HG02840 (cell line): ENCODE measurements around the gene CELF4.

ENCODE experiments used
- ATAC-seq: cut with Tn5 transposase; IDR thresholded peaks from one replicate; pipeline ENCODE4 v1.9.1; 2021; ENCODE audit warnings: mild to moderate bottlenecking, moderate library complexity, moderate number of reproducible peaks; ENCODE audit not compliant: unreplicated experiment, low FRiP score

CELF4 gene

DNA sequence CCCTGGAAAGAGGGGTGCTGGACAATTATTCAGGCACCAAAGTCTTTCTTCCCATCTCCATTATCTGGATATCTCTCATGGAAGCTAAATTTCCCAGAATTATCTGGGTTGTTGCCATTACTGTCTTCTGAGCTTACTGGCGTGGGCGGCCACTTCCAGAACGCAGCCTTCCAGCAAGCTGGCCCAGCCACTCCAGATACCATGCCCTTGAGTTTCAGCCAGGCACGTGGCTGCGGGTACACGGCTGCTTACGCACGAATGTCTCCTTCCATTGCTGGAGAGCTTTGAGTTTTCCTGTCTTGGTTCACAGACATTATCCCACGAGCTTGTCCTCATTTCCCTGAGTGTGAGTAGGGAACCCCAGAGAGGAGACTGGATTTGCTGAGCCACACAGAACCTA, 32.7 kb downstream of the CELF4 start:
- ATAC-seq = no peak

GRCh38 chr18:37529863-37530262, 35.7 kb downstream of the CELF4 start:
- ATAC-seq = no peak

DNA sequence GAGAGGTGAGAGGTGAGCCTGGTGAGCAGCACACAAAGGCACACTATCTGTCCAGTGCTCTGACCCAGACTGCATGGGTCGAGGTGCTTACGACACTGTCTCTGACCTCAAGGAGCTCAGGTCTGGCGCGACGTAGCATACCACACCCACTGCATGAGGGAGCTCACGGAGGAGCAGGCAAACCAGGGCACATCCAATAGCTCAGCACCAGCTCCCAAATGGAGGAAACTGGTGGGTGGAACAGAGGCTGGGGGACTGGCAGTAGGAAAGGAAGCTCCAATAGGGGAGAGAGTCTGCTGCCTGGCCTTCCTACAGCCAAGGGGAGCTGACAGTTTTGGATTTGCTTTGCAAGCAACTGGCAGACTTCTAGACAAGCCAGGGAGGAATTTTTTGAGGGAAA, 36.3 kb downstream of the CELF4 start:
- no peak for ATAC-seq

DNA sequence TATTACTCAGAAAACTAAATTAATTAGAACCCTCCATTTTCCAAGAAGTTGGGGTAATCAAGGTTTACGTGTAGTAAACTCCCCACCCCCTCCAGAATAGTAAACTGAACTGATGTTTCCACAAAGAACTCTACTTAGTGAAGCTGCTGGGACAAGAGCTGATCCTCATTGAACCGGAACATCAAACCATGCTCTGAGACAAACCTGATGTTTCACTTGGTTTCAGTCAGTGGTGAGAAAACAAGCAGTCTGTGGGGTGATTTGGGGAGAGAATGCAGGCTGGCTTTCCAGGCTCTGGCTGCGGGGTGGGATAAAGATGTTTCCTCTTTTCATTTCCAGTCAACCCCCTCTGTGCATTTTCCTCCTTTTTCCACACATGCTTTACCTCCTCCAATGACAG, 38.2 kb downstream of the CELF4 start:
- no peak for ATAC-seq

DNA sequence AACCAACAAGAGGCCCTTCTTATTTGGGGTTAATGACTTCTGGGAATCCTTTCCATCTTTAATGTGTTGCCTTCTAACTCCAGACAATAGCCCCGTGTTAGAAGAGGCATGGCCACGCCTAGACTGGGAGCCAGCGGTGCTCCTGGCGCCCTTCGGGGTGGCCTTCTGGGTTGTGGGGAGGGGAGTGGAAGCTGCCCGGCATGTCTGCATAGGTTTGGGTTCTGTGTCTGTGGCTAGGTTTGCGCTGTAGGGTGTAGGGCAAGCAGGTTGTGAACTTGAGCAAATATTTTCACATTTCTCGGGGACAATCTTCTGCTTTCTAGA, 40.4 kb downstream of the CELF4 start:
- no peak for ATAC-seq

DNA sequence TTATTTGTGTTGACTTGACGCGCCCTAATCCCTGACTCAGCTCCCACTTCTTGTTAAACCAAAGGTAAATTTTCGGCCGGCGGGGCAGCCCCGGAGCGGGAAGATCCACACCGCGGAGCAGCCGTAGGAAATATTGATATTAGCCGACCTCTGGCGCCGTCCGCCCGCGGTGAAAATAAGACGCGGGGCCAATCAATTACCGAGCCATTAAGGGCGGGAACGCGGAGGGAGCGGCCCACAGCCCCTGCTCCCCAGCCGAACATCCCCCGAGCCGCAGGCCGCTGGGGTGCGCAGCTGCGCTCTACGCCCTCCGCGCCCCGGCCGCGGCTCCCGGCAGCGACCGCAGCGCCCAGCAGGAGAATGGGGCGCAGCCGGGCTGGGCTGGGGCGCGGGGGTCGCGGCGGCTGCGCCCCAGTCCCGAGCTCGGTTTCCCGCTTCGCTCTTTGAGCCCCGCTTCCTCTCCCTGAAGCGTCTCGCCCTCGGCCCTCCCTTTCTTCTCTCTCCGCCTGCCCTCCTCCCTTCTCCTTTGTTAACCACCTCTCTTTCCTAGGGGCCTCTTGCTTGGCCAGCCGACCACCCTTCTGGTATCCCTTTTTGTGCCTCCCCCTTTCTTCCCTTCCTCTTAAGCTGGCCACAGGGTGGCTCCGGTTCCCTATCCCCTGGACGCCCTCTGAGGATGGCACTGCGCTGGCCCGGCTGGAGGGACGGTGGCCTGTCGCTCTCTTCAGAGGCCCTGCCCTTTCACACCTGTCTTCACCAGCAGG, 40.9 kb downstream of the CELF4 start:
- no peak for ATAC-seq

DNA sequence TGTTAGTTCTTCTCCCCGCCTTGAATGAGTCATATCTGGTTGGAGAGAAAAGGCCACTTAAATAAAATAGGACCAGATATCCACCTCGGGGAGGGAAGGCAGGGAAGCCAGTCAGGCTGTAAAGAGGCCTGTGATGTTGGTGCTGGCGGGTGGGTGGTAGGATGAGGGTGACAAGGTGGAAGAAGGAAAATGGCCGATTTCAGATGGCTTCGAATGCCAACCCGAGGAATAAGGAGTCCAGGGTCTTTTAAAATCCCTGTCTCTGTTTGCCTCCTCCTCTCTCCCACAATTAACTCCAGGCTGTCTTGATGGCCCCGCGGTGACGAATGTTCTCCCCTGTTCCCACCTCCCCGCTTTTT, 41.5 kb downstream of the CELF4 start:
- ATAC-seq = no peak

- no peak for ATAC-seq
Observed at GRCh38 chr18:37521510-37522465, 43.8 kb downstream of the CELF4 start.

DNA sequence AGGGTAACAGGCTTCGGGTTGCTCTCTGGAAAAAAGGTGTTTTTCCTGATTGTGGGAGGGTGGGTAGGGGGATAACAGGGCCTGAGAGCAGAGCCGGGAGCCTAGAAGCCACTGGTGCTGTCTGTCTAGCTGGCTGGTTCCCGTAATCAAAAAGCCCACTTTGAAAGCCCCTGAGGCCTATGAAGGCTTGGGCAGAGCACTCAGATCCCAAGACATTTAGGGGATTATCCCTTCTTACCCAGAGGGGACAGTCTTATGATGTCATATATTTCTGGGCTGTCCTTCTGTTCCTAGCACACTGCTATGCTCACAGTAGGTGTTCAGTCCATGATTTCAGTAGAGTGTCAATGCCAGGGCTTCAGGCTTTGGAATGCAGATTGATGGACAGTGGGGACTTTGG, 45.1 kb downstream of the CELF4 start:
- no peak for ATAC-seq

GRCh38 chr18:37519510-37520135, 46.0 kb downstream of the CELF4 start:
- no peak for ATAC-seq

DNA sequence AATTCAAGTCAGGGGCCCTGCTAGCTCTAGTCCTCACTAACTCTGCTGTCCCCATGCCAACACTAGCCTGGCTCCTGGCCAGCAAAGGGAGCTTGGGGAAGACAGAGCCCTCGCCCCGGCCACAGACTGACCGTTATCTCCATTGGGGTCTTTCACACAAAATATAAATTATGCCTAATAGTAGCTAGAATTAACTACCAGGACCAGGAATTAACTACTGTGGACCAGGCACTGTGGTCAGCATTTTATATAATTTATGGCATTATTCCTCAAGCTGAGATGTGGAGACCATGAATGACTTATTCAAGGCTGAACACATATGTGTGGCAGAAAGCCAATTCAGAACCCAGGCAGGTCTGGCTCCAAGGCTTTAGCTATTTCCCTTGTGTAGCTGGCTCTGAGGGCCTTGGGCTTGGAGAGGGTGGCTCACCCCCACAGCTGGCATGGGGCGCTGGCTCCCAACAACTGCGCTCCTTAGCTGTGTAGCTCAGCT, 49.2 kb downstream of the CELF4 start:
- no peak for ATAC-seq

DNA sequence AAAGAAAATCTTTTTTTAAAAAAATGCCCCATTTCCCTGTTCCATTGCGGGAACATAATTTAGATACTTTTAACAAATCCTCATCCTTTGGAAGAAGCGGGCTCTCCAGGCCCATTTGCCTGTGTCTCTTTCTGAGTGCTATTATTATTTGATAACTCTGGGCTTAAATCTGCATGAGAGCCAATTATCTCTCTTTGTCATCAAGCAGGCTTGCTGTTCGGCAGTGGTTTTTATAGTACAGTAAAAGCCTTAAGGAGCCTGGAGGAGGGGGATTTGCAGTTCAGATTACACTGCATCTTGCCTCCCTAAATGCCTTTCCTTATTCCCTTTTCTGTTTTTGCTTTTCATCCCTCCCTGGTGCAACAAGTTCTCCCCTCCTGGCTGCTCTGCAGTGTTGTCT, 50.6 kb downstream of the CELF4 start:
- no peak for ATAC-seq

DNA sequence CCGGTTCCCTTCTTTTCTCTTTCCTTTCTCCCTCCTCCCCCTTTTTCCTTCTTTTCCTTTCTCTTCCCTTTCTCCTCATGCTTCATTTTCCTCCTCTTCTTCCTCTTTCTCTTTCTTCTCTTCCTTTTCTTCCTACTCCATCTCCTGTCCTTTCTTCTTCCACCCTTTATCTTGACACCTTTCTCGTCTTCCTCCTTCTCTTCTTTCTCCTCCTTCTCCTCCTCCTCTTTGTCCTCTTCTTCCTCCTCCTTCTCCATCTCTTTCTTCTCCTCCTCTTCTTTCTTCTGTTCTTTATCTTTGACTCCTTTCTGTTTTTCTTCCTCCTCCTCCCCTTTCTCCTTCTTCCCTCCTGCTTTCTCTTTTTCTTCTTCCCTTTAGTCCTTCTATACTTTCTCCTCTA, 53.2 kb downstream of the CELF4 start:
- no peak for ATAC-seq

DNA sequence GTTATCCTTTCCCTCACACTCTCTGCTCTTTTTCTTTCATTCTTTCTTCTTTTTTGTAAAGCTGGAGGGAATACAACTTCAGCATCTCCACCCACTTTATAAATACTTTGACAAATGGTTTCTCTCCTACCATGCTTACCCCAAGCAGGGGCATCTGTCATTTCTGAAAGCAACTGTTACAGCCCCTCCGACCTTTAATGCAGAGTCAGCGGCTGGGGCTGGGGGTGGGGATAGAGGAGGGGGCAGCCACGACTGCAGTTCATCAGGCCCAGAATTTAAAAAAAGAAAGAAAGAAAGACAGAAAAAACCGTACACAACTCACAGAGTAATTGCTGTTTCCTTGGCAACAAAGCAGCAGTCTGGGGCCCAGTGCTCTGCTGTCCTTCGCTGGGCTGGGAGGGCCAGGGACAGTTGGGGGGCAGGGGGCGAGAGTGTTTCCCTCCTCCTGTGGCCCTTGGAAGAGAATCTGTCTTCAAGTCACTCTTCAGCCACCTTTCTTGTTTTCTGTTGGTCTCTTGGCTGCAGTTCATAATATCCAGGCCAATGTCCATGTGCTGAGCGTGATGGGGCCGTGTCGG, 53.8 kb downstream of the CELF4 start:
- no peak for ATAC-seq

GRCh38 chr18:37509600-37509999, 56.0 kb downstream of the CELF4 start:
- no peak for ATAC-seq

DNA sequence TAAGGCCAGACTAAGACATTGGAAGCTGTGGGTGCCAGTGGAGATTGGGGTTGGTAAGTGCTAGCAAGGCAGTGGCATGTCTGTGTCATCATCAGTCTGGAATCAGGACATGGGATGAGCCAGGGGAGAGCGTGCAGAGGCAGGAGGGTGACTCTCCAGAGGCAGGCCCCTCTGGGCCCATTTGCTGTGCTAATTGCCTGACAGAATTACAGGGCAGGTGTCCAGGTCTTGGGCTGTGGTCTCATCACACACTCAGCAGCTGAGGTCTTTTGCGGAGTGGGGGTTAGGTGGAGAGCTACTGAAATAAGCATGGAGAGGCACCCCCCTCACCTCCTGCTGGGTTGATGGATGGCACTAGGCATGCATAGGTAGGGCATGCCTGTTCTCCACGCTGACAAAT, 57.4 kb downstream of the CELF4 start:
- ATAC-seq = no peak

GRCh38 chr18:37507239-37507638, 58.4 kb downstream of the CELF4 start:
- ATAC-seq = no peak

GRCh38 chr18:37506001-37506400, 59.6 kb downstream of the CELF4 start:
- ATAC-seq = no peak

GRCh38 chr18:37505321-37505720, 60.3 kb downstream of the CELF4 start:
- no peak for ATAC-seq

- ATAC-seq = no peak
Observed at GRCh38 chr18:37502601-37503000, 63.0 kb downstream of the CELF4 start.

DNA sequence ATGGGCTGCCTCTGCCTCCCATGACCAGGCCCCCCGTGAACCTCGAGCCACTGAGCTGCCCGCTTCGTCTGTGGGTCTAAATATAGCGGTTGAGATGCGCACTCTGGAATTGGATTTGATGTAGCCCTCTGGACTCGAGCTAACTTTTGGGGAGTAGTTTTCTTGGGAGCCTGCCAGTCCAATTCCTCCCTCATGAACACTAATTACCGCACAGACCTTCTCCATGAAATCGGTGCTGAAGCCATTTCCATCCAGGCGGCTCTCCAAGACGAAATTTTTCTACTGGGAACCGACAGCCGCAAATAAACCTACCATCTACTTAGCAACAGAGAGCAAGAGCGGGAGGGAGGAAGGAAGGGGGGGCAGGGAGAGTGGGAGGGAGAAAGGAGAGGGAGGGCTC, 63.6 kb downstream of the CELF4 start:
- no peak for ATAC-seq
